Glutamatergic neuron (in vitro differentiated cells): ENCODE measurements around the gene DOCK3. TPM values are rescaled to one million over a fixed set of nuclear protein-coding genes. Genes with fewer than 3 reads are reported as not detected.
"Not testable (repeated sequence)": the region's sequence is repeated elsewhere in the genome, so short reads cannot be mapped to it uniquely, and the experiment has no call there.

Experiments used
- DNase-seq: peaks from one replicate; pipeline ENCODE4 v3.0.0; 2022
- H3K27ac Mint-ChIP-seq: one replicate; pipeline ENCODE4 v1.8.0; 2020; ENCODE audit warnings: mild to moderate bottlenecking, mixed read lengths, inconsistent platforms; ENCODE audit not compliant: unreplicated experiment
- H3K27me3 Mint-ChIP-seq: one replicate; pipeline ENCODE4 v1.8.0; 2020; ENCODE audit warnings: mild to moderate bottlenecking, moderate library complexity, mixed read lengths, inconsistent platforms; ENCODE audit not compliant: unreplicated experiment
- H3K36me3 Mint-ChIP-seq: one replicate; pipeline ENCODE4 v1.8.0; 2020; ENCODE audit warnings: mild to moderate bottlenecking, mixed read lengths, inconsistent platforms; ENCODE audit not compliant: unreplicated experiment
- H3K4me1 Mint-ChIP-seq: one replicate; pipeline ENCODE4 v1.8.0; 2020; ENCODE audit warnings: mild to moderate bottlenecking, low read depth, mixed read lengths, inconsistent platforms; ENCODE audit not compliant: unreplicated experiment
- H3K4me3 Mint-ChIP-seq: one replicate; pipeline ENCODE4 v1.8.0; 2020; ENCODE audit warnings: mild to moderate bottlenecking, mixed read lengths, inconsistent platforms; ENCODE audit not compliant: unreplicated experiment
- H3K9me3 Mint-ChIP-seq: one replicate; pipeline ENCODE4 v1.8.0; 2020; ENCODE audit warnings: mild to moderate bottlenecking, moderate library complexity, mixed read lengths, inconsistent platforms; ENCODE audit not compliant: unreplicated experiment
- CTCF ChIP-seq: fragments of 200-600 bp; sonication (generic); IDR thresholded peaks from one replicate; pipeline ENCODE4 v1.5.0; 2021; ENCODE audit not compliant: partially characterized antibody, unreplicated experiment
- total RNA-seq: library from RNA; stranded (reverse); fragmentation: NEBNext Ultra II Directional; extraction: Animal tissue kit (Norgen Biotek cat#: 25700); gene quantifications from one replicate; pipeline ENCODE4 v1.2.1, GENCODE V29; 2021; ENCODE audit not compliant: unreplicated experiment

The DOCK3 gene
- total RNA-seq, 1 donor from 2014 or later: 13.4 TPM

DNA sequence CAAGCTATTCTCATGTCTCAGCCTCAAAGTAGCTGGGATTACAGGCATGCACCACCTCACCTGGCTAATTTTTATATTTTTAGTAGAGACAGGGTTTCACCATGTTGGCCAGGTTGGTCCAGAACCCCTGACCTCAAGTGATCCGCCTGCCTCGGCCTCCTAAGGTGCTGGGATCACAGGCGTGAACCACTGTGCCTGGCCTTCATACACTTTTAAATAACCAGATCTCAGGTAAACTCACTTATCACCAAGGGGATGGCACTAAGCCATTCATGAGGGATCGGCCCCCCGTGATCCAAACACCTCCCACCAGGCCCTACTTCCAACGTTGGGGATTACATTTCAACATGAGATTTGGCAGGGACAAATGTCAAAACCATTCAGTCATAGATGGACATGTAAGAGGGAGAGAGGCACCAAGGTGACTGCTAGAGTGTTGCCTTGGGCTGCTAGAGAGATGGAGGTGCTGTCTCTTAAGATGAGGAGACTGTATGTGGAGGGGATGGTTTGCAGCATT, 13.3 kb upstream of the DOCK3 start:
- peaks cover 6% of the 10 kb centered on the region for H3K9me3 Mint-ChIP-seq
- no peak for DNase-seq
- H3K4me1 Mint-ChIP-seq: no peaks in the 10 kb centered on the region
- H3K36me3 Mint-ChIP-seq: peaks cover 8% of the 10 kb centered on the region
- peaks cover 3% of the 10 kb centered on the region for H3K27me3 Mint-ChIP-seq
- no peak overlapping the region for H3K4me3 Mint-ChIP-seq
- no peak for TF ChIP-seq CTCF
- no peak overlapping the region for H3K27ac Mint-ChIP-seq

- DNase-seq: no peak
- Mint-ChIP-seq H3K27me3 (peaks cover 1% of the 10 kb centered on the region), H3K9me3 (peaks cover 7% of the 10 kb centered on the region), H3K36me3 (peaks cover 4% of the 10 kb centered on the region), H3K27ac (no peak overlapping the region), H3K4me3 (no peak overlapping the region), H3K4me1 (peaks cover 7% of the 10 kb centered on the region)
- no peak for TF ChIP-seq CTCF
Measured at GRCh38 chr3:50662408-50662807, 12.3 kb upstream of the DOCK3 start.

- H3K4me3 Mint-ChIP-seq: no peak overlapping the region
- H3K27me3 Mint-ChIP-seq: no peaks in the 10 kb centered on the region
- TF ChIP-seq CTCF: no peak
- H3K4me1 Mint-ChIP-seq: peaks cover 7% of the 10 kb centered on the region
- peaks cover 5% of the 10 kb centered on the region for H3K9me3 Mint-ChIP-seq
- no peak overlapping the region for H3K27ac Mint-ChIP-seq
- DNase-seq: no peak
- peaks cover 4% of the 10 kb centered on the region for H3K36me3 Mint-ChIP-seq
Measured at GRCh38 chr3:50665081-50665840, 9.5 kb upstream of the DOCK3 start.

DNA sequence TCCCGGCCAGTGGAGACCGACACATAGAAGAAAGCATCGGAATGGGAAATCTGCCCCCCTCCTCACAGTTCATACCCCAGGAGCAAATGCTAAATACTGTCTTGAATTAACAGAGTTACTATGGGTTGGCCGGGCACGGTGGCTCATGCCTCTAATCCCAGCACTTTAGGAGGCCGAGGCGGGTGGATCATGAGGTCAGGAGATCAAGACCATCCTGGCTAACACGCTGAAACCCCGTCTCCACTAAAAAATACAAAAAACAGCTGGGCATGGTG, 8.9 kb upstream of the DOCK3 start:
- DNase-seq, H3K9me3 Mint-ChIP-seq, H3K4me3 Mint-ChIP-seq, H3K27ac Mint-ChIP-seq, H3K36me3 Mint-ChIP-seq, H3K27me3 Mint-ChIP-seq, H3K4me1 Mint-ChIP-seq: not testable (repeated sequence)

DNA sequence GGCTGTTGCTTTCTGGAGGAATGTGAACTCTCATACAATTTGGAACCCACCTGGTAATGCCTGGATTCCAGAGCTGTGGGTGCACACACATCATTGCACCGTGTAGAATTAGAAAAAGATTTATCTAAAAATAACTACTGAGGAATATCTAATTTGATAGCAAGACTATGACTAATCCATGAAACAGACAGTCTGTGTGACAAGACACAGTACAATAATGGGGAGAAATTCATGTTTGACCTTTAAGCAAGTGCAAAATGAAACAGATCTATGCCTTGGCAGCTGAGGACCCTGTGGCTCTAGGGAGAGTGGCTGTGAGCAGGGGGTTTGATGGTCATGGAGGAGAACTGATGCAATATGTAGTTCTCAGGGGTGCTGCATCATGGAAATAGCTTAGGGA, 7.9 kb upstream of the DOCK3 start:
- Mint-ChIP-seq H3K4me3 (peak overlapping the region; percentile 11), H3K27ac (peak overlapping the region; percentile 40), H3K9me3 (peaks cover 5% of the 10 kb centered on the region), H3K27me3 (no peaks in the 10 kb centered on the region), H3K36me3 (peaks cover under 1% of the 10 kb centered on the region), H3K4me1 (peaks cover 7% of the 10 kb centered on the region)
- no peak for DNase-seq
- TF ChIP-seq CTCF: no peak
